GM12878 (cell line): Measurements from ENCODE around the gene INTS7. TPM values are rescaled to one million over a fixed set of nuclear protein-coding genes. Genes with fewer than 3 reads are reported as not detected.

Source experiments
- ATF3 ChIP-seq: IDR thresholded peaks from 2 replicates; pipeline ENCODE4 v1.6.1; 2011; ENCODE audit warnings: low read depth, mild to moderate bottlenecking, low read length, moderate library complexity, borderline replicate concordance; ENCODE audit errors: extremely low read depth
- CBFB ChIP-seq: IDR thresholded peaks from 2 replicates; pipeline ENCODE4 v1.6.1; 2016; ENCODE audit warnings: antibody characterized with exemption, low read depth
- CBX3 ChIP-seq: fragments of 200-600 bp; sonication (generic); IDR thresholded peaks from 2 replicates; pipeline ENCODE4 v1.6.1; 2016; ENCODE audit warnings: low read depth, borderline replicate concordance
- CUX1 ChIP-seq: IDR thresholded peaks from 2 replicates; pipeline ENCODE4 v1.6.1; 2012; ENCODE audit warnings: improper control_type of control experiment, low read depth, low read length; ENCODE audit not compliant: insufficient replicate concordance
- RAD51 ChIP-seq: fragments of 450-650 bp; IDR thresholded peaks from 2 replicates; pipeline ENCODE4 v1.6.1; 2016; ENCODE audit warnings: moderate library complexity, mild to moderate bottlenecking, inconsistent platforms
- STAT3 ChIP-seq: IDR thresholded peaks from 2 replicates; pipeline ENCODE4 v1.6.1; 2011; ENCODE audit warnings: low read depth, low read length, improper control_type of control experiment
- ZNF592 ChIP-seq: fragments of 450-650 bp; IDR thresholded peaks from 2 replicates; pipeline ENCODE4 v1.6.1; 2017; ENCODE audit warnings: mild to moderate bottlenecking, moderate library complexity
- polyA plus RNA-seq, 11 experiments: library from polyadenylated mRNA; depleted of rRNA in 4 of 11; unstranded in 6 of 11; stranded (reverse) in 5 of 11; fragments of >200 nt; fragmentation: Nextera tagmentation in 4 of 11; fragmentation: Illumina TruSeq in 1 of 11; extraction: Ambion mirVana in 4 of 11; extraction: Trizol in 1 of 11; gene quantifications; 1 replicate in 1 of 11; 2 replicates in 10 of 11; pipeline versions ENCODE4 v1.2.1 to v1.2.3, GENCODE V29; 2011 to 2016; ENCODE audit warnings: inconsistent platforms in 2 of 11, missing spikeins in 2 of 11, low read depth in 1 of 11
- total RNA-seq, 4 experiments: library from RNA; depleted of rRNA in 3 of 4; stranded (reverse); fragments of >200 nt in 3 of 4; fragmentation: Illumina TruSeq in 1 of 4; extraction: Trizol in 1 of 4; gene quantifications; 2 replicates each; pipeline versions ENCODE4 v1.2.1 to v1.2.3, GENCODE V29; 2013 to 2021

The INTS7 gene
- total and polyA plus RNA-seq, 10 of the 15 experiments (the other 5 are each of a cell fraction or from before 2014, with no cell fraction given), result 17.1 to 49.1 (median 26.8) TPM

- TF ChIP-seq CUX1 (no peak), ZNF592 (no peak), STAT3 (no peak), CBX3 (no peak), ATF3 (no peak), CBFB (no peak), RAD51 (no peak)
Observed at GRCh38 chr1:212082765-212083406, 47.5 kb upstream of the INTS7 start (continued).
